HG03095 (cell line): ENCODE measurements around the gene SPAAR.
"Not testable (repeated sequence)": the region's sequence is repeated elsewhere in the genome, so short reads cannot be mapped to it uniquely, and the experiment has no call there.

ENCODE experiments used
- ATAC-seq: cut with Tn5 transposase; IDR thresholded peaks from one replicate; pipeline ENCODE4 v1.9.1; 2021; ENCODE audit warnings: moderate library complexity; ENCODE audit not compliant: unreplicated experiment

SPAAR gene

GRCh38 chr9:35903049-35903448, 6.2 kb upstream of the SPAAR start:
- ATAC-seq: no peak

GRCh38 chr9:35904338-35904737, 5.0 kb upstream of the SPAAR start:
- ATAC-seq: no peak

- no peak for ATAC-seq
These were observed 4.1 kb upstream of the SPAAR start for GRCh38 chr9:35905051-35905781.

GRCh38 chr9:35905912-35906679, 3.2 kb upstream of the SPAAR start, which contains the start of gene HRCT1:
Gene HRCT1, plus strand, starts transcription at chr9:35906202. Its CDS starts 86 bp downstream, at chr9:35906288.
- ATAC-seq: no peak

GRCh38 chr9:35906923-35907699, 2.2 kb upstream of the SPAAR start:
- ATAC-seq: no peak

- no peak for ATAC-seq
These were observed 1.4 kb upstream of the SPAAR start for GRCh38 chr9:35907711-35908503.

- no peak for ATAC-seq
These were observed 675 bp upstream of the SPAAR start for GRCh38 chr9:35908504-35909125.

- no peak for ATAC-seq
These were observed 660 bp downstream of the SPAAR start for GRCh38 chr9:35909687-35910612.

- no peak for ATAC-seq
These were observed 1.5 kb downstream of the SPAAR start for GRCh38 chr9:35910613-35911359.

GRCh38 chr9:35911690-35912089, 2.4 kb downstream of the SPAAR start:
- ATAC-seq: no peak

- ATAC-seq: no peak
These were observed 3.6 kb downstream of the SPAAR start for GRCh38 chr9:35912791-35913400.

GRCh38 chr9:35913429-35913828, 4.1 kb downstream of the SPAAR start:
- not testable (repeated sequence) for ATAC-seq

- no peak for ATAC-seq
These were observed 5.1 kb downstream of the SPAAR start for GRCh38 chr9:35914301-35914807.

GRCh38 chr9:35915681-35916294, 6.5 kb downstream of the SPAAR start:
- no peak for ATAC-seq

GRCh38 chr9:35917261-35917660, 8.0 kb downstream of the SPAAR start:
- no peak for ATAC-seq

GRCh38 chr9:35918780-35919179, 9.5 kb downstream of the SPAAR start:
- ATAC-seq: no peak

GRCh38 chr9:35919212-35920008, 10.1 kb downstream of the SPAAR start:
- ATAC-seq: no peak
